ENCODE data around the gene AGAP5.

DNA sequence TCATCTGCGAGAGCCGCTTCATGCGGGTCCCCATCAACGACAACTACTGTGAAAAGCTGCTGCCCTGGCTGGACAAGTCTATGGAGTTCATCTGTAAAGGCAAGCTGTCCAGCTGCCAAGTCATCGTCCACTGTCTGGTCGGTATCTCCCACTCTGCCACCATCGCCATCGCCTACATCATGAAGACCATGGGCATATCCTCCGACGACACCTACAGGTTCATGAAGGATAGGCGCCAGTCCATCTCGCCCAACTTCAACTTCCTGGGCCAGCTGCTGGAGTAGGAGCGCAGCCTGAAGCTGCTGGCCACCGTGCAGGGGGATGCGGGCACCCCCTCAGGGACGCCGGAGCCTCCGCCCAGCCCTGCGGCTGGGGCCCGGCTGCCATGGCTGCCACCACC, 34.5 kb upstream of the AGAP5 start:
- TF ChIP-seq, protein P1, sequence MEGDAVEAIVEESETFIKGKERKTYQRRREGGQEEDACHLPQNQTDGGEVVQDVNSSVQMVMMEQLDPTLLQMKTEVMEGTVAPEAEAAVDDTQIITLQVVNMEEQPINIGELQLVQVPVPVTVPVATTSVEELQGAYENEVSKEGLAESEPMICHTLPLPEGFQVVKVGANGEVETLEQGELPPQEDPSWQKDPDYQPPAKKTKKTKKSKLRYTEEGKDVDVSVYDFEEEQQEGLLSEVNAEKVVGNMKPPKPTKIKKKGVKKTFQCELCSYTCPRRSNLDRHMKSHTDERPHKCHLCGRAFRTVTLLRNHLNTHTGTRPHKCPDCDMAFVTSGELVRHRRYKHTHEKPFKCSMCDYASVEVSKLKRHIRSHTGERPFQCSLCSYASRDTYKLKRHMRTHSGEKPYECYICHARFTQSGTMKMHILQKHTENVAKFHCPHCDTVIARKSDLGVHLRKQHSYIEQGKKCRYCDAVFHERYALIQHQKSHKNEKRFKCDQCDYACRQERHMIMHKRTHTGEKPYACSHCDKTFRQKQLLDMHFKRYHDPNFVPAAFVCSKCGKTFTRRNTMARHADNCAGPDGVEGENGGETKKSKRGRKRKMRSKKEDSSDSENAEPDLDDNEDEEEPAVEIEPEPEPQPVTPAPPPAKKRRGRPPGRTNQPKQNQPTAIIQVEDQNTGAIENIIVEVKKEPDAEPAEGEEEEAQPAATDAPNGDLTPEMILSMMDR (IDR thresholded peaks at IDR 0.05): no peak
- TF ChIP-seq, protein P2, sequence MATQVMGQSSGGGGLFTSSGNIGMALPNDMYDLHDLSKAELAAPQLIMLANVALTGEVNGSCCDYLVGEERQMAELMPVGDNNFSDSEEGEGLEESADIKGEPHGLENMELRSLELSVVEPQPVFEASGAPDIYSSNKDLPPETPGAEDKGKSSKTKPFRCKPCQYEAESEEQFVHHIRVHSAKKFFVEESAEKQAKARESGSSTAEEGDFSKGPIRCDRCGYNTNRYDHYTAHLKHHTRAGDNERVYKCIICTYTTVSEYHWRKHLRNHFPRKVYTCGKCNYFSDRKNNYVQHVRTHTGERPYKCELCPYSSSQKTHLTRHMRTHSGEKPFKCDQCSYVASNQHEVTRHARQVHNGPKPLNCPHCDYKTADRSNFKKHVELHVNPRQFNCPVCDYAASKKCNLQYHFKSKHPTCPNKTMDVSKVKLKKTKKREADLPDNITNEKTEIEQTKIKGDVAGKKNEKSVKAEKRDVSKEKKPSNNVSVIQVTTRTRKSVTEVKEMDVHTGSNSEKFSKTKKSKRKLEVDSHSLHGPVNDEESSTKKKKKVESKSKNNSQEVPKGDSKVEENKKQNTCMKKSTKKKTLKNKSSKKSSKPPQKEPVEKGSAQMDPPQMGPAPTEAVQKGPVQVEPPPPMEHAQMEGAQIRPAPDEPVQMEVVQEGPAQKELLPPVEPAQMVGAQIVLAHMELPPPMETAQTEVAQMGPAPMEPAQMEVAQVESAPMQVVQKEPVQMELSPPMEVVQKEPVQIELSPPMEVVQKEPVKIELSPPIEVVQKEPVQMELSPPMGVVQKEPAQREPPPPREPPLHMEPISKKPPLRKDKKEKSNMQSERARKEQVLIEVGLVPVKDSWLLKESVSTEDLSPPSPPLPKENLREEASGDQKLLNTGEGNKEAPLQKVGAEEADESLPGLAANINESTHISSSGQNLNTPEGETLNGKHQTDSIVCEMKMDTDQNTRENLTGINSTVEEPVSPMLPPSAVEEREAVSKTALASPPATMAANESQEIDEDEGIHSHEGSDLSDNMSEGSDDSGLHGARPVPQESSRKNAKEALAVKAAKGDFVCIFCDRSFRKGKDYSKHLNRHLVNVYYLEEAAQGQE (IDR thresholded peaks at IDR 0.05; ENCODE audit: insufficient read depth in 1 of 2, low read depth in 2 of 2, low read length in 1 of 2): no peak
- TF ChIP-seq POLR2AphosphoS5 (IDR thresholded peaks at IDR 0.05; ENCODE audit: low read depth, low read length) (no peak), TCF7L2 (IDR thresholded peaks at IDR 0.05; ENCODE audit: low read depth, low read length) (no peak), SIN3A (IDR thresholded peaks at IDR 0.05; ENCODE audit: borderline replicate concordance, insufficient read depth, low read depth, low read length) (no peak)

All from Panc1 (cell line).